HCT116 (cell line): ENCODE results near the gene KIF3C. TPM values are rescaled to one million over a fixed set of nuclear protein-coding genes. Genes with fewer than 3 reads are reported as not detected.
A peak's percentile ranks its signal among the peaks of the same experiment; 100 is the strongest.
"Not testable (repeated sequence)": the region's sequence is repeated elsewhere in the genome, so short reads cannot be mapped to it uniquely, and the experiment has no call there.

ENCODE experiments used
- ATAC-seq: fragments of 200-7000 bp; cut with Tn5 transposase; 2 replicates; pipeline ENCODE4 v1.9.1; 2020; ENCODE audit warnings: mild to moderate bottlenecking, moderate library complexity
- Bru-seq: library from RNA; stranded (reverse); fragments of 400-500 nt; gene quantifications from one replicate; lab custom pipeline; 2021; lab: Mats Ljungman, UMichigan
- BruChase-seq, 2 experiments: library from RNA; stranded (reverse); fragments of 400-500 nt; gene quantifications; one replicate each; lab custom pipeline; 2021; lab: Mats Ljungman, UMichigan
- BruUV-seq: library from RNA; stranded (reverse); fragments of 400-500 nt; replicated peaks from 2 replicates; lab custom pipeline; 2021; lab: Mats Ljungman, UMichigan
- CTCF ChIA-PET: fragments of 300-600 bp; sonication (Branson Sonifier 250); formaldehyde crosslinking; loops from one replicate; lab custom pipeline; 2021; ENCODE audit warnings: antibody characterized with exemption; lab: Charles Lee
- POLR2A ChIA-PET: fragments of 300-600, 350-600 bp; sonication (Branson Sonifier 250); formaldehyde crosslinking; loops from one replicate; lab custom pipeline; 2021; ENCODE audit warnings: antibody characterized with exemption; lab: Charles Lee
- RAD21 ChIA-PET, 2 experiments: fragments of 300-600 bp; sonication (Branson Sonifier 250); formaldehyde crosslinking; loops; one replicate each; lab custom pipeline; 2023; ENCODE audit warnings: low total read pairs in 2 of 2; ENCODE audit not compliant: uncharacterized antibody in 2 of 2, unreplicated experiment in 2 of 2, low non-redundant PET in 1 of 2; lab: Charles Lee
- DNase-seq: peaks from one replicate; pipeline ENCODE4 v3.0.0-alpha.2; 2010; ENCODE audit warnings: low read depth, low spot score
- H2AFZ ChIP-seq: fragments of 200-600 bp; shearing (Covaris generic), sonication (generic); 2 replicates; pipeline ENCODE4 v1.6.1; 2017; ENCODE audit warnings: low read depth, mixed run types, mixed read lengths, antibody characterized with exemption, low read length; ENCODE audit not compliant: poor library complexity, severe bottlenecking
- H3K27ac ChIP-seq: 2 replicates; pipeline ENCODE4 v1.5.1; 2012; ENCODE audit warnings: low read depth, low read length
- H3K27me3 ChIP-seq: fragments of 200-600 bp; sonication (generic); 2 replicates; pipeline ENCODE4 v1.6.1; 2016; ENCODE audit warnings: mixed run types, low read length, mixed read lengths; ENCODE audit not compliant: insufficient read depth
- H3K36me3 ChIP-seq, 2 experiments: fragments of 200-500 bp in 1 of 2; fragments of 200-600 bp in 1 of 2; sonication (Bioruptor generic) in 1 of 2; sonication (generic) in 1 of 2; 2 replicates each; pipeline versions ENCODE4 v1.5.1 to v1.6.1; 2014 to 2016; ENCODE audit warnings: low read length in 2 of 2, inconsistent platforms in 1 of 2, mixed read lengths in 1 of 2, mixed run types in 1 of 2; ENCODE audit not compliant: insufficient read depth in 2 of 2, control insufficient read depth in 1 of 2
- H3K4me1 ChIP-seq, 2 experiments: fragments of 200-600 bp in 1 of 2; sonication (generic) in 1 of 2; 2 replicates each; pipeline versions ENCODE4 v1.5.1 to v1.6.1; 2012 to 2017; ENCODE audit warnings: low read length in 2 of 2, inconsistent platforms in 1 of 2, mild to moderate bottlenecking in 1 of 2, mixed read lengths in 1 of 2, mixed run types in 1 of 2, moderate library complexity in 1 of 2; ENCODE audit not compliant: insufficient read depth in 2 of 2, control insufficient read depth in 1 of 2
- H3K4me2 ChIP-seq: fragments of 200-600 bp; sonication (generic); 2 replicates; pipeline ENCODE4 v1.6.1; 2017; ENCODE audit warnings: mixed run types, low read length, mixed read lengths
- H3K4me3 ChIP-seq, 2 experiments: fragments of 200-600 bp in 1 of 2; sonication (generic) in 1 of 2; replicated peaks in 1 of 2; 2 replicates each; pipeline ENCODE4 v1.5.1; 2011 to 2016; ENCODE audit warnings: low read length in 2 of 2, control low read depth in 1 of 2, low read depth in 1 of 2, mild to moderate bottlenecking in 1 of 2, mixed read lengths in 1 of 2, mixed run types in 1 of 2
- H3K79me2 ChIP-seq: fragments of 200-600 bp; sonication (generic); 2 replicates; pipeline ENCODE4 v1.6.1; 2017; ENCODE audit warnings: mild to moderate bottlenecking, mixed run types, low read length, moderate library complexity, mixed read lengths; ENCODE audit not compliant: insufficient read depth
- H3K9ac ChIP-seq: fragments of 200-600 bp; sonication (generic); 2 replicates; pipeline ENCODE4 v1.6.1; 2016; ENCODE audit warnings: low read length, mixed read lengths
- H3K9me2 ChIP-seq: fragments of 200-600 bp; sonication (generic), shearing (Covaris generic); 2 replicates; pipeline ENCODE4 v1.6.1; 2017; ENCODE audit warnings: mixed run types, mild to moderate bottlenecking, moderate library complexity; ENCODE audit not compliant: insufficient read depth
- H3K9me3 ChIP-seq, 2 experiments: fragments of 200-500 bp in 1 of 2; fragments of 200-600 bp in 1 of 2; sonication (Bioruptor generic) in 1 of 2; sonication (generic) in 1 of 2; 2 replicates each; pipeline ENCODE4 v1.6.1; 2014 to 2017; ENCODE audit warnings: low read length in 2 of 2, mixed read lengths in 2 of 2, inconsistent platforms in 1 of 2, low read depth in 1 of 2, mild to moderate bottlenecking in 1 of 2, mixed run types in 1 of 2, moderate library complexity in 1 of 2; ENCODE audit not compliant: control insufficient read depth in 1 of 2, insufficient read depth in 1 of 2
- H4K20me1 ChIP-seq: fragments of 200-600 bp; sonication (generic), shearing (Covaris generic); 2 replicates; pipeline ENCODE4 v1.6.1; 2017; ENCODE audit warnings: mixed run types, mild to moderate bottlenecking, moderate library complexity; ENCODE audit not compliant: insufficient read depth
- EZH2 ChIP-seq: fragments of 200-600 bp; sonication (generic); IDR thresholded peaks from 2 replicates; pipeline ENCODE4 v1.6.1; 2017; ENCODE audit warnings: antibody characterized with exemption, mixed run types
- JUND ChIP-seq: IDR thresholded peaks from 2 replicates; pipeline ENCODE4 v1.6.1; 2012
- TCF7L2 ChIP-seq: IDR thresholded peaks from 2 replicates; pipeline ENCODE4 v1.7.0; 2011; ENCODE audit warnings: borderline replicate concordance, inconsistent platforms; ENCODE audit not compliant: insufficient read depth, insufficient read length; ENCODE audit errors: extremely low read depth
- ZNF274 ChIP-seq: fragments of 200-500 bp; sonication (Bioruptor generic); IDR thresholded peaks from 2 replicates; pipeline ENCODE4 v1.6.1; 2014; ENCODE audit warnings: mild to moderate bottlenecking, low read depth, low read length, inconsistent platforms
- intact Hi-C: fragments of 100-400 bp; cut with micrococcal nuclease; formaldehyde crosslinking; loops from 2 replicates; pipeline ENCODE4 v1.10.0; 2022
- long read RNA-seq: library from polyadenylated mRNA; unstranded; transcript quantifications from one replicate; pipeline ENCODE4 v2.0.0, GENCODE V29; 2021; ENCODE audit not compliant: unreplicated experiment
- polyA plus RNA-seq: library from polyadenylated mRNA; unstranded; fragments of >200 nt; gene quantifications from 2 replicates; pipeline ENCODE4 v1.2.1, GENCODE V29; 2012; ENCODE audit warnings: missing spikeins
- total RNA-seq: library from RNA; stranded (reverse); gene quantifications from one replicate; pipeline ENCODE4 v1.2.1, GENCODE V29; 2021; ENCODE audit not compliant: unreplicated experiment

Gene KIF3C
- total RNA-seq (5.4 TPM), Bru-seq, nascent RNA (percentile 27 among the genes with signal in this experiment), BruChase-seq, experiment 1, labeled RNA remaining after a 6-hour chase (percentile 34 among the genes with signal in this experiment), BruChase-seq, experiment 2, labeled RNA remaining after a 2-hour chase (percentile 34 among the genes with signal in this experiment)
- polyA plus RNA-seq = 4.6 and 6.3 TPM in 2 replicates
- long read RNA-seq, full-length matches to known transcripts = 9 of 13 reads
- long read RNA-seq, partial matches to known transcripts = 2 of 13 reads
- long read RNA-seq, other reads (novel, unspliced or antisense) = 2 of 13 reads

GRCh38 chr2:25982273-25982967 lies at the start of gene KIF3C:
TSS of gene KIF3C (minus strand) at chr2:25982497. CDS start at chr2:25981917, 580 bp downstream.
- Histone ChIP-seq H3K27me3 (no peaks in the 10 kb centered on the region), H3K4me2 (peak within 1 kb of the TSS; percentile 89), H3K9ac (peak within 1 kb of the TSS; percentile 32), H3K9me3 (no peaks in the 10 kb centered on the region), H2AFZ (peak within 1 kb of the TSS; percentile 48), H3K36me3 (no peaks in the 10 kb centered on the region), H3K9me2 (no peaks in the 10 kb centered on the region), H3K27ac (peak within 1 kb of the TSS; percentile 8; the same call in 1 of the 2 replicates), H3K4me1 (peaks cover 11 to 23% of the 10 kb centered on the region in 2 experiments), H3K79me2 (no peaks in the 10 kb centered on the region), H4K20me1 (no peaks in the 10 kb centered on the region), H3K4me3 (peak within 1 kb of the TSS; percentile 47 to 60)
- CTCF ChIA-PET = interaction anchor here (0.7 to 1.1 kb wide), 2 partner anchors 163 to 218 kb away, joined by 3 read pairs; no protein-coding TSS in a partner anchor
- BruUV-seq = no TSS peak
- RAD21 ChIA-PET = no interaction called here
- POLR2A ChIA-PET = no interaction called here
- TF ChIP-seq EZH2 = no peak
- TF ChIP-seq JUND = no peak
- no peak for TF ChIP-seq ZNF274
- TF ChIP-seq TCF7L2 = peak; percentile 60
- DNase-seq = no peak
- intact Hi-C loops = no loop called here
- ATAC-seq = peak; percentile 84

GRCh38 chr2:26028083-26028482 lies 45.8 kb upstream of the KIF3C start:
- H3K79me2 ChIP-seq, H4K20me1 ChIP-seq, CTCF ChIA-PET, H3K4me2 ChIP-seq, H3K9me2 ChIP-seq, H3K27ac ChIP-seq, H3K9ac ChIP-seq, BruUV-seq, H3K36me3 ChIP-seq, H3K4me3 ChIP-seq, ATAC-seq, RAD21 ChIA-PET, POLR2A ChIA-PET, H2AFZ ChIP-seq, H3K9me3 ChIP-seq, intact Hi-C loops, DNase-seq, H3K27me3 ChIP-seq: not testable (repeated sequence)
- peaks cover 7 to 15% of the 10 kb centered on the region in 2 experiments for H3K4me1 ChIP-seq
